ENCODE results near the gene LRFN2.

The LRFN2 gene

DNA sequence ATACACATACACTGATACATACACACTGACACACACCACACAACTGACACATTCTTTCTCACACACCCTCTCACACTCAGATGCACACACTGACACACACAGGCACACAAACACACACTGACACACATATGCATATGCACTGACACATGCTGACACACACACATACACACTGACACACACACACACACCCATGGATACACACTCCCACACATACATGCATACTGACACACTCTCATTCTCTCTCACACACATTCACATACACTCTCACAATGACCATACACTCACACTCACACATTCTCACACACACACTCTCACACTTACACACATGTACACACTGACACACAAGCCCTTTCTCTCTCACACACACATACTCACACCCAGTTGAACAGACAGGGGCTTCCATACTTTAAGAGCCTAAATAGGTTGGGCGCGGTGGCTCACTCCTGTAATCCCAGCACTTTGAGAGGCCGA, 236.4 kb downstream of the LRFN2 start:
- Mint-ChIP-seq H3K9me3 (no peaks in the 10 kb centered on the region), H3K4me1 (peaks cover 1% of the 10 kb centered on the region), H3K4me3 (no peak overlapping the region), H3K36me3 (no peaks in the 10 kb centered on the region), H3K27ac (no peak overlapping the region)
- DNase-seq (ENCODE audit: low spot score in 2 of 2), result peak in 1 of 2 donors; percentile 13
- ATAC-seq, result no peak

DNA sequence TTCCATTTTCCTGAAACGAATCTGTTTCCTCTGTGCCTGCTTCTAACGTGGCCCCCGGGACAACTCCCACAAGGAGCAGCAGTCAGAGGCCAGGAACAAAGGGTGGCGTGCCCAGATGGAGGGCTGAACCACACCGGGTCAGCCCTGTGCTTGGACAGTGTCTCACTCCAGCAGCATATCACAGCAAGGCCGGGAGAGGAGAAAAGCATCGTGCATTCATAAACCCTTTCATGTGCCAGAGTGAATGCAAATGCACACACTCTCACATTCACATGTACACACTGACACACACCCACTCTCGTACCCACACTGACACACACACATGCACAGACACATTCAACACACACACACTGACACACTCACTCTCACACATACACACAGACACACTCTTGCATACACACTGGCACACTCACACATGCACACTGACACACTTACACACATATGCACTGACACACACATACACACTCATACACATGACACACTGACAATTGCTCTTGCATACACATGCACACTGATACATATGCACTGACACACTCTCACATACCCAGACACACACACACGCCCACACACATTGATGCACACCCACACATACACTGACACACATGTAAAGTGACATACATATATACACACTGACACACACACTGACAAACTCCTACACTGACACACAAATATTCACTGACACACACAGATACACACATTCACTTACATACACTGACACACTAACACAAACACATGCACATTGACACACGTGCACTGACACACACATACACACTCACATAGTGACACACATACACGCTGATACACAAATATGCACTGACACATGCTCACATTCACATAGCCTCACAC, 237.0 kb downstream of the LRFN2 start:
- DNase-seq (ENCODE audit: low spot score in 2 of 2) (peak in 1 of 2 donors; percentile 15), ATAC-seq (no peak)
- no peak overlapping the region for H3K4me3 Mint-ChIP-seq
- H3K27ac Mint-ChIP-seq, result no peak overlapping the region
- no peaks in the 10 kb centered on the region for H3K36me3 Mint-ChIP-seq
- no peaks in the 10 kb centered on the region for H3K4me1 Mint-ChIP-seq
- no peaks in the 10 kb centered on the region for H3K9me3 Mint-ChIP-seq

DNA sequence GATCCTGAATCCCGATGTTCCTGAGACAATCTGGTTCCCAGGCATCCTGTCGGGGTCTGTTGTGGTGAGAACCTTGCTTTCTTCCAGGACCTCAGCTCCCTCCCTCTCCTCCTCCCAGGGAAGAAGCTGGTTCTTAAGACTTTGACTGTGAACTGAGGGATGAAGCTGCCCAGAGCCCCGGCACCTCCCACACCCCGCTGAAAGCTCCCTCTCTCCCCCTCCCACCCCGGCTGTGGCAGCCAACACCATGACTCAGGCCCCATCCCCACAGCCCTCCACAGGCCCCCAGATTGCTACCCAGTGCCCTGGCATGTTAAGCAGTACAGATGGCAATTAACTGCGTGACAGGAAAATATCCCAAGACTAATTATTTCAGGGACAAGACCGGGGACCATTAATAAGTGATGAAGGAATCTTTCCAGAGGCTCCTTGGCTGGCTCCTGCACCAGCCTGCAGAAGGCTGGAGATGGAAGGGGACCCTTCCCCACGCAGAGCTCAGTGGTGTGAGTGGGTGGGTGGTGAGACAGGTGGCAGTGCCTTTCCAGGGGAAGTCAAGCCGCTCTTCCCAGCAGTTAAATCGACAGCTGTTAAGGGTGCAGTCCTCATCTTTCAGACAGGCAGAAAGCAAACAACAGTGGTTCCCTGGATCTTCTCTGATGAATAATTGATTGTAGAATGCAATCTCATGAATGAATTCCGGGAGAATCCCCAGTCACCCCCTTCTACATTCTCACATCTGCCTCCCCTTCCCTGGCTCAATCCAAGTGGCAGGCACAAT, 237.9 kb downstream of the LRFN2 start:
- Mint-ChIP-seq H3K4me1 (no peaks in the 10 kb centered on the region), H3K4me3 (no peak overlapping the region), H3K27ac (no peak overlapping the region), H3K9me3 (no peaks in the 10 kb centered on the region), H3K36me3 (no peaks in the 10 kb centered on the region)
- ATAC-seq (no peak), DNase-seq (ENCODE audit: low spot score in 2 of 2) (peak in 1 of 2 donors; percentile 22)

DNA sequence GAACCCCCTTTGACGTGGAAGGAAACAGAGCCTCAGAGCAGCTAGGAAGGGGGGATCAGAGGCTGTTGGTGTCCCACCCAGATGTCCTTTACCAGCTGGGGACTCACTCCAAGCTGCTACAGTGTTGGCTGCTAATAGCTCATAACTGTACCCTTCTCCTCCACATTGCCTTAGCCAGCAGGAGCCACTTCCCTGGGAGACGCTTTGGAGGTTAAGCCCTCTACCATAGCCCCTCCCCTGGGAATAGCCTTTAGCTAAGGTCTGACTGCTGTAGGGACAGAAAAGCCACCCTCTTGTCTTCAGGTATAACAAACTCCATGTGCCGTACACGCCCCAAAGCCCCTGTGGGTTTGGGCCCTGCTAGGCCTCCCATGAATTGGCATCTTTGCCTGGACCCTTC, 238.6 kb downstream of the LRFN2 start:
- Mint-ChIP-seq H3K27ac (no peak overlapping the region), H3K4me3 (no peak overlapping the region), H3K9me3 (no peaks in the 10 kb centered on the region), H3K4me1 (no peaks in the 10 kb centered on the region), H3K36me3 (no peaks in the 10 kb centered on the region)
- ATAC-seq (no peak), DNase-seq (ENCODE audit: low spot score in 2 of 2) (peak in 1 of 2 donors; percentile 38)

DNA sequence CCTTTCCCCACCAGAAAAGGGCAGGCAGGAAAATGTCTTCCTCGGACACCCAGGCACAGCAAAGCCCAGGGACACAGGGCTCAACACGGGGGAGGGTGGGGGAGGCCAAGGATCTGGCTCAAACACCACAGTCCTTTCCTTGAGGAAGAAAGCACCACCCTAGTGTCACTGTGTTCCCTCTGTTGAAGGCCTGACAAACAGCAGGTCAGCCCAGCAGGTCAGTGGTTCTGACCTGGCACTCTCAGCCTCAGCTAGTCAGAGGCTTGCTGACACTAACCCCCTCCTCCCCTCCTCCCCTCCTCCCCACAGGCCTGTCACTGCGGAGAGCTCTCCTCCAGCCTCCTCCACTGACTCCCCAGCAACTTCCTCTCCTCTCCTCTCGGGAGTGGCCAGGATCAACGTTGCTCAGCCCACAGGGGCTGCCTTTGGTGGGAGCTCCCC, 239.6 kb downstream of the LRFN2 start:
- DNase-seq (ENCODE audit: low spot score in 2 of 2) (no peak), ATAC-seq (no peak)
- no peaks in the 10 kb centered on the region for H3K4me1 Mint-ChIP-seq
- H3K4me3 Mint-ChIP-seq, result no peak overlapping the region
- no peaks in the 10 kb centered on the region for H3K36me3 Mint-ChIP-seq
- H3K9me3 Mint-ChIP-seq, result no peaks in the 10 kb centered on the region
- H3K27ac Mint-ChIP-seq, result no peak overlapping the region

DNA sequence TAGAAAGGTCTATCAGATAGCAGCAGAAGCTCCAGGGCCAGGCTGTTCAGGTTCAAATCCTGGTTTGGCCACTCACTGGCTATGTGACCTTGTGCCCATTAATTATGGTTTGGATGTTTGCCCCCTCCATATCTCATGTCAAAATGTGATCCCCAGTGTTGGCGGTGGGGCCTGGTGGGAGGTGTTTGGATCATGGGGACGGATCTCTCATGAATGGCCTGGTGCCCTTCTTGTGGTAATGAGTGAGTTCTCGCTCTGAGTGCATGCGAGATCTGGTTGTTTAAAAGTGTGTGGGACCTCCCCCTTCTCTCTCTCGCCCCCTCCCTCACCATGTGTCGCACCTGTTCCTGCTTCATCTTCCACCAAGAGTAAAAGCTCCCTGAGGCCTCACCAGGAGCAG, 240.9 kb downstream of the LRFN2 start:
- H3K4me1 Mint-ChIP-seq, result no peaks in the 10 kb centered on the region

DNA sequence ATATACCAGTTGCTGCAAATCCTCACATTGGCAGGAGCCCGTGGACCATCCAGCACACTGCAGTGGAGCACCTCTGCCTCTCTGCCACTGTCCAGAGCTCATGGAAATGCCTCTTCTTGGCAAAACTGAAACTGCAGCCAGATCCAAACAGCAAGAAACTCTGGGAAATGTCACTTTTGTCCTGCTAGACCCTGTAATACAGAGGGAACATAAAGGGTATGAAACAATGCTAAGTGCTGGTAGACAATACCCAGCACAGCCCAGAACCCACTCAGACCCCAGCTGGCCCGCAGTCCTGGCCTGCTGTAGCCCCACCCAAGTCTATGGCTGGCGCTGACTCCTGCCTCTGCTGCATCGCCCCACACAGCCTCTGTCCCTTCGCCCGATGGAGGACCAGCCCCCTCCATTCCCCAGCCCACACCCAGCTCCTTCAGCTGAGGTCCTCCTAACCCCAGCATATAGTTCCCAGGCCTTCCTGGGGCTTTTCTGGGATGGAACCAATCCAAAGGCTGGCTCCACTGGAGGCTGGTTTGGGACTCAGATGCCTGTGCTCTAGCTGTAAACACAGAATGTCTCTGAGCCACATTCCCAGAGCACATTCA, 242.5 kb downstream of the LRFN2 start:
- Mint-ChIP-seq H3K36me3 (no peaks in the 10 kb centered on the region), H3K27ac (no peak overlapping the region)
- DNase-seq (ENCODE audit: low spot score in 2 of 2), result no peak

More for the DNA sequence above, 240.9 kb downstream of the LRFN2 start:
- no peak overlapping the region for H3K4me3 Mint-ChIP-seq
- no peaks in the 10 kb centered on the region for H3K9me3 Mint-ChIP-seq
- H3K36me3 Mint-ChIP-seq, result no peaks in the 10 kb centered on the region
- ATAC-seq (no peak), DNase-seq (ENCODE audit: low spot score in 2 of 2) (no peak)
- H3K27ac Mint-ChIP-seq, result no peak overlapping the region

DNA sequence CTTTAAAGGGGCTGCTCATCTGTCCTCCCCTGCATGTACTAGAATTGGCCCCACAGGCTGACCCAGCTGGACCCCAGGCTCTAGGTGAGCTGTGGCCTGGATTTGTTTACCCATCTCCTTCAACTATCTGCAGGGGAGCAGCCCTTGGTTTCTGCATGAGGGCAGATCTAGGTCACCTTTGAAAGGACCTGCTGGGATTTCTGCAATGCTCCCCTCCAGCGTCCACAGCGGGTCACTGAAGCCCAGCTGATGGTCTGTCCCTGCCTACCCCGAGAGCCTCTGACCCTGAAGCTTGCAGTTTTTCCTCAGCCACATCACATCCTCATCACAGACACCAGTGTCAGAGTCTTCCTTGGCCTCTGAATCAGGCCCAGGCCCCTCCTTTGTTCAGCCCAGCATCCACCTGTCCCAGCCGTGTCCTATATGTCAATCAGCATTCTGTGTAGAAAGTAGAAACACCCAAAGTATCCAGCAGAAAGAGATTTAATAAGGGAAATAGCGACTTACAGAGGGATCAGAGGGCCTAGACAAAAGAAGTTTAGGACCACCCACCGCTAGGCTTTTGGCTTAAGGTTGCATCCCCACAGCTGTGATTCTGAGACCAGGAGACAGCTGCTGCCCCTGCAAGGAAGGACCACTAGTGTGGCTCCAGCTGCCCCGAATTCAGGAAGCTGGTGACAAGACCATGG, 243.1 kb downstream of the LRFN2 start:
- no peaks in the 10 kb centered on the region for H3K9me3 Mint-ChIP-seq
- no peaks in the 10 kb centered on the region for H3K4me1 Mint-ChIP-seq
- H3K4me3 Mint-ChIP-seq, result no peak overlapping the region
- H3K36me3 Mint-ChIP-seq, result no peaks in the 10 kb centered on the region
- no peak overlapping the region for H3K27ac Mint-ChIP-seq
- ATAC-seq, result no peak
- no peak for DNase-seq (ENCODE audit: low spot score in 2 of 2)

More for the DNA sequence above, 242.5 kb downstream of the LRFN2 start:
- H3K9me3 Mint-ChIP-seq, result no peaks in the 10 kb centered on the region
- H3K4me3 Mint-ChIP-seq, result no peak overlapping the region
- H3K4me1 Mint-ChIP-seq, result no peaks in the 10 kb centered on the region
- ATAC-seq, result no peak

DNA sequence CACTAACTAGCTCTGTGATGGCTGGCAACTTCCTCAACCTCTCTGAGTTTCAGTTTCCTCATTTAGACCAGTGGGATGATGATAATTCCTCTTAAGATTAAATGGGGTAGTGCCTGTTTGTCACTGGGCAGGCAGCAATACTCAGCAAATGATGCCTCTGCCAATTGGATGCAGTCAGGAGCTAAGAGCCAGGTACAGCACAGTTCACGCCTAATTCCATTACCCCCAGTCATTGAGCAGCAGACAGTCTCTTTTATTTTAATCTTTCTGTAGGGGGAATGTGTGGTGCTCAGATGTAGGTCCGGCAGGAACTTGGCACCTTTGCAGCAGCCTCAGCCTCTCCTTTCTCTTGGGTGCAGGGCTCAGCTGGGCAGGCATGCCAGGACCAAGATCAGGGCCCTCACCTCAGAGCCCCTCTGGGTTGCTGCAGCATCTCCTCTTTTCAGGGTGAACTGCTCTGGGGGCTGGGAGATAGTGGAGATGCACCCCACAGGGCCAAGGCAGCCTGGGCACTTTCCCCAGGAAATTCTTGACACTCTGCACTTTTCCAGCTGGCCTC, 243.8 kb downstream of the LRFN2 start:
- DNase-seq (ENCODE audit: low spot score in 2 of 2) (no peak), ATAC-seq (no peak)
- Mint-ChIP-seq H3K9me3 (no peaks in the 10 kb centered on the region), H3K27ac (no peak overlapping the region), H3K4me3 (no peak overlapping the region), H3K4me1 (no peaks in the 10 kb centered on the region), H3K36me3 (no peaks in the 10 kb centered on the region)

DNA sequence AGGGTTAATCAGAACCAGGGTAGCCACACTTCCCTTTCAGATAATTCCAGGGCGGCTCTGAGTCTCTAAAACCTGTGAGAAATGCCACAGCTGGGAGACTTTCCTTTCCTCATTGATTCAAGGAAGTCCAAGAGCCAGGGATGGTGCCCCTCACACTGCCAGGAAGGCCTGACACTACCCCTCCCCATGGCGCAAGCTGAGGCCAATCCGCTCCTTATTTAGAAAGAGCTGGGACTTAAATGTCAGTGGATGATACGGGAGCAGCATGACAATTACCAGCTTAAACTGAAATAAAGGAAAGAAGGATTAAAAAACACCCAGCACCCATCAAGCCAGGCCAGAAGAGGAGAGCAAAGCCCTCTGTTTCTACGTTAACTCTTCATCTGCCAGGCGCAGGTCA, 244.4 kb downstream of the LRFN2 start:
- ATAC-seq, result no peak
- no peaks in the 10 kb centered on the region for H3K9me3 Mint-ChIP-seq
- H3K36me3 Mint-ChIP-seq, result no peaks in the 10 kb centered on the region
- H3K4me3 Mint-ChIP-seq, result no peak overlapping the region
- H3K27ac Mint-ChIP-seq, result no peak overlapping the region
- DNase-seq (ENCODE audit: low spot score in 2 of 2), result no peak
- H3K4me1 Mint-ChIP-seq, result no peaks in the 10 kb centered on the region

DNA sequence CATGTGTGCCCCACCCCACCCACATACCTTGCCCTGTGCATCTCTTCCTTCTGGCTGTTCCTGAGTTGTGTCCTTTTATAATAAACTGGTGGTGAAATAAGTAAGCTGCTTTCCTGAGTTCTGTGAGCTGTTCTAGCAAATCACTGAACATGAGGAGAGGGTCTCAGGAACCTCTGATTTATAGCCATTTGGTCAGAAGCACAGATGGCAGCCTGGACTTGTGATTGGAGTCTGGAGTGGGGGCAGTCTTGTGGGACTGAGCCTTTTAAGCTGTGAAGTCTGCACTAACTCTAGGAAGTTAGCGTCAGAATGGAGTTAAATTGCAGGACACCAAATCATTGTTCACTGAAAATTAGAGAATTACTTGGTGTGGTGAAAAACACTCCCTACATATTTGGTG, 245.4 kb downstream of the LRFN2 start:
- H3K27ac Mint-ChIP-seq, result no peak overlapping the region
- ATAC-seq, result no peak
- H3K36me3 Mint-ChIP-seq, result no peaks in the 10 kb centered on the region

More for the DNA sequence above, 245.4 kb downstream of the LRFN2 start:
- no peaks in the 10 kb centered on the region for H3K9me3 Mint-ChIP-seq
- H3K4me3 Mint-ChIP-seq, result no peak overlapping the region
- no peak for DNase-seq (ENCODE audit: low spot score in 2 of 2)
- no peaks in the 10 kb centered on the region for H3K4me1 Mint-ChIP-seq

All from stimulated activated effector memory CD8-positive, alpha-beta T cell treated with anti-CD3 and anti-CD28 coated beads, Interleukin-12 subunit alpha, Interleukin-12 subunit beta, amount 100 ng/mL, for 72 hours (primary cell).